Measurements from ENCODE around the gene SEC24D.

GRCh38 chr4:118834070-118834469 is 1.9 kb downstream of the SEC24D start:
- TF ChIP-seq REST (IDR thresholded peaks at IDR 0.05; ENCODE audit: insufficient read depth in 1 of 2, low read depth in 2 of 2, low read length in 1 of 2) (no peak), CTCF (IDR thresholded peaks at IDR 0.05) (no peak), POLR2AphosphoS5 (IDR thresholded peaks at IDR 0.05; ENCODE audit: low read depth, low read length) (no peak), SIN3A (IDR thresholded peaks at IDR 0.05; ENCODE audit: borderline replicate concordance, insufficient read depth, low read depth, low read length) (no peak)

All from Panc1 (cell line).